ENCODE data around the gene USP21.

- TF ChIP-seq, protein P1, sequence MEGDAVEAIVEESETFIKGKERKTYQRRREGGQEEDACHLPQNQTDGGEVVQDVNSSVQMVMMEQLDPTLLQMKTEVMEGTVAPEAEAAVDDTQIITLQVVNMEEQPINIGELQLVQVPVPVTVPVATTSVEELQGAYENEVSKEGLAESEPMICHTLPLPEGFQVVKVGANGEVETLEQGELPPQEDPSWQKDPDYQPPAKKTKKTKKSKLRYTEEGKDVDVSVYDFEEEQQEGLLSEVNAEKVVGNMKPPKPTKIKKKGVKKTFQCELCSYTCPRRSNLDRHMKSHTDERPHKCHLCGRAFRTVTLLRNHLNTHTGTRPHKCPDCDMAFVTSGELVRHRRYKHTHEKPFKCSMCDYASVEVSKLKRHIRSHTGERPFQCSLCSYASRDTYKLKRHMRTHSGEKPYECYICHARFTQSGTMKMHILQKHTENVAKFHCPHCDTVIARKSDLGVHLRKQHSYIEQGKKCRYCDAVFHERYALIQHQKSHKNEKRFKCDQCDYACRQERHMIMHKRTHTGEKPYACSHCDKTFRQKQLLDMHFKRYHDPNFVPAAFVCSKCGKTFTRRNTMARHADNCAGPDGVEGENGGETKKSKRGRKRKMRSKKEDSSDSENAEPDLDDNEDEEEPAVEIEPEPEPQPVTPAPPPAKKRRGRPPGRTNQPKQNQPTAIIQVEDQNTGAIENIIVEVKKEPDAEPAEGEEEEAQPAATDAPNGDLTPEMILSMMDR (IDR thresholded peaks at IDR 0.05) = no peak
- no peak for TF ChIP-seq POLR2A (IDR thresholded peaks at IDR 0.05)
Measured at GRCh38 chr1:161122967-161123366, 36.3 kb upstream of the USP21 start.
